GM19099 (cell line): Measurements from ENCODE around the gene RPL7L1.

Experiments
- POLR2A ChIP-seq: IDR thresholded peaks from 3 replicates; pipeline ENCODE4 v1.6.1; 2011; ENCODE audit warnings: low read depth; ENCODE audit not compliant: insufficient read length; ENCODE audit errors: extremely low read depth

Gene RPL7L1

GRCh38 chr6:42879372-42880239 lies at the start of gene RPL7L1:
Gene RPL7L1, plus strand, starts transcription at chr6:42879616. Its CDS starts 295 bp downstream, at chr6:42879911.
- peak; percentile 86 for TF ChIP-seq POLR2A

GRCh38 chr6:42831237-42831636 lies 48.2 kb upstream of the RPL7L1 start:
- TF ChIP-seq POLR2A = no peak

GRCh38 chr6:42834056-42834455 lies 45.4 kb upstream of the RPL7L1 start:
- no peak for TF ChIP-seq POLR2A

- TF ChIP-seq POLR2A = no peak
These were observed 37.4 kb upstream of the RPL7L1 start for GRCh38 chr6:42841844-42842584.

- no peak for TF ChIP-seq POLR2A
These were observed 34.1 kb upstream of the RPL7L1 start for GRCh38 chr6:42845327-42845694.

GRCh38 chr6:42846505-42846904 lies 32.9 kb upstream of the RPL7L1 start:
- no peak for TF ChIP-seq POLR2A

- TF ChIP-seq POLR2A = no peak
These were observed 30.7 kb upstream of the RPL7L1 start for GRCh38 chr6:42848700-42849099.

GRCh38 chr6:42851599-42851998 lies 27.8 kb upstream of the RPL7L1 start:
- no peak for TF ChIP-seq POLR2A

GRCh38 chr6:42860036-42860435 lies 19.4 kb upstream of the RPL7L1 start:
- TF ChIP-seq POLR2A = no peak

- no peak for TF ChIP-seq POLR2A
These were observed 18.9 kb upstream of the RPL7L1 start for GRCh38 chr6:42860481-42860880.

GRCh38 chr6:42864602-42865001 lies 14.8 kb upstream of the RPL7L1 start:
- TF ChIP-seq POLR2A = no peak

- no peak for TF ChIP-seq POLR2A
These were observed 9.1 kb upstream of the RPL7L1 start for GRCh38 chr6:42870145-42870936.

- TF ChIP-seq POLR2A = no peak
These were observed 7.7 kb upstream of the RPL7L1 start for GRCh38 chr6:42871711-42872110.

- TF ChIP-seq POLR2A = no peak
These were observed 6.1 kb upstream of the RPL7L1 start for GRCh38 chr6:42873313-42873712.

- no peak for TF ChIP-seq POLR2A
These were observed 1.7 kb upstream of the RPL7L1 start for GRCh38 chr6:42877695-42878094.
